IMR-90 (cell line): ENCODE measurements around the gene KIF20B. TPM values are rescaled to one million over a fixed set of nuclear protein-coding genes. Genes with fewer than 3 reads are reported as not detected.

Source experiments
- ATAC-seq: fragments of 200-7000 bp; cut with Tn5 transposase; 2 replicates; pipeline ENCODE4 v1.9.1; 2020; ENCODE audit warnings: low read depth, mild to moderate bottlenecking, moderate library complexity
- BruUV-seq: library from RNA; stranded (reverse); fragments of 400-500 nt; replicated peaks from 2 replicates; lab custom pipeline; 2021; lab: Mats Ljungman, UMichigan
- CTCF ChIA-PET: fragments of 300-600 bp; formaldehyde crosslinking; extraction: SDS; loops from one replicate; lab custom pipeline; 2021; ENCODE audit warnings: antibody characterized with exemption; lab: Yijun Ruan, JAX
- POLR2A ChIA-PET: fragments of 300-600 bp; sonication (Branson Sonifier 250); formaldehyde crosslinking; loops from one replicate; lab custom pipeline; 2022; ENCODE audit warnings: antibody characterized with exemption; ENCODE audit not compliant: unreplicated experiment; lab: Charles Lee
- DNase-seq: peaks from one replicate; pipeline ENCODE4 v3.0.0; 2013
- H2AFZ ChIP-seq: replicated peaks from 2 replicates; pipeline ENCODE3; 2013; ENCODE audit warnings: low read length, mild to moderate bottlenecking; ENCODE audit not compliant: poor library complexity
- H2AK5ac ChIP-seq: 2 replicates; pipeline ENCODE4 v1.6.1; 2013; ENCODE audit warnings: low read depth, low read length, inconsistent platforms
- H2AK9ac ChIP-seq: replicated peaks from 2 replicates; pipeline ENCODE3; 2013; ENCODE audit warnings: mild to moderate bottlenecking, low read depth, low read length, moderate library complexity; ENCODE audit not compliant: poor library complexity
- H2BK120ac ChIP-seq: 2 replicates; pipeline ENCODE4 v1.6.1; 2013; ENCODE audit warnings: low read depth, low read length, inconsistent platforms
- H2BK15ac ChIP-seq: 3 replicates; pipeline ENCODE4 v1.6.1; 2013; ENCODE audit warnings: low read depth, low read length, inconsistent platforms
- H2BK20ac ChIP-seq: 2 replicates; pipeline ENCODE4 v1.6.1; 2013; ENCODE audit warnings: low read depth, mild to moderate bottlenecking, inconsistent platforms, low read length, moderate library complexity
- H2BK5ac ChIP-seq: 2 replicates; pipeline ENCODE4 v1.6.1; 2013; ENCODE audit warnings: mild to moderate bottlenecking, low read depth, low read length, inconsistent platforms; ENCODE audit not compliant: poor library complexity, severe bottlenecking
- H3K14ac ChIP-seq: replicated peaks from 2 replicates; pipeline ENCODE4 v1.6.1; 2013; ENCODE audit warnings: low read depth, low read length, inconsistent platforms
- H3K18ac ChIP-seq: 2 replicates; pipeline ENCODE4 v1.6.1; 2013; ENCODE audit warnings: low read depth, low read length, control low read depth
- H3K23ac ChIP-seq: 2 replicates; pipeline ENCODE4 v1.6.1; 2013; ENCODE audit warnings: low read depth, low read length, inconsistent platforms
- H3K27ac ChIP-seq: 2 replicates; pipeline ENCODE4 v1.5.1; 2013; ENCODE audit warnings: mild to moderate bottlenecking, control low read depth, low read length; ENCODE audit not compliant: insufficient read depth
- H3K27me3 ChIP-seq: 2 replicates; pipeline ENCODE4 v1.6.1; 2013; ENCODE audit warnings: low read length; ENCODE audit not compliant: control insufficient read depth, insufficient read depth
- H3K36me3 ChIP-seq: 2 replicates; pipeline ENCODE4 v1.6.1; 2013; ENCODE audit warnings: low read length, mixed read lengths; ENCODE audit not compliant: control insufficient read depth, insufficient read depth
- H3K4ac ChIP-seq: 2 replicates; pipeline ENCODE4 v1.6.1; 2013; ENCODE audit warnings: low read depth, low read length, inconsistent platforms
- H3K4me1 ChIP-seq: 2 replicates; pipeline ENCODE4 v1.6.1; 2013; ENCODE audit warnings: low read length, mixed read lengths; ENCODE audit not compliant: control insufficient read depth, insufficient read depth
- H3K4me2 ChIP-seq: 2 replicates; pipeline ENCODE4 v1.6.1; 2013; ENCODE audit warnings: low read depth, mild to moderate bottlenecking, control low read depth, low read length, moderate library complexity
- H3K4me3 ChIP-seq: 2 replicates; pipeline ENCODE4 v1.5.1; 2013; ENCODE audit warnings: low read depth, mild to moderate bottlenecking, control low read depth, low read length, moderate library complexity; ENCODE audit not compliant: insufficient read depth
- H3K56ac ChIP-seq: 2 replicates; pipeline ENCODE4 v1.6.1; 2013; ENCODE audit warnings: low read length, inconsistent platforms; ENCODE audit not compliant: insufficient read depth; ENCODE audit errors: extremely low read depth
- H3K79me1 ChIP-seq, 2 experiments: 2 replicates each; pipeline ENCODE4 v1.6.1; 2013; ENCODE audit warnings: low read length in 2 of 2, inconsistent platforms in 1 of 2, low read depth in 1 of 2
- H3K9ac ChIP-seq: 2 replicates; pipeline ENCODE4 v1.6.1; 2013; ENCODE audit warnings: low read depth, low read length, control low read depth
- H3K9me1 ChIP-seq: 2 replicates; pipeline ENCODE4 v1.6.1; 2013; ENCODE audit warnings: low read length, inconsistent platforms; ENCODE audit not compliant: insufficient read depth
- H3K9me3 ChIP-seq: 2 replicates; pipeline ENCODE4 v1.6.1; 2013; ENCODE audit warnings: low read length; ENCODE audit not compliant: control insufficient read depth, insufficient read depth
- H4K20me1 ChIP-seq: 2 replicates; pipeline ENCODE4 v1.6.1; 2013; ENCODE audit warnings: low read length, inconsistent platforms; ENCODE audit not compliant: insufficient read depth
- H4K5ac ChIP-seq: 2 replicates; pipeline ENCODE4 v1.6.1; 2013; ENCODE audit warnings: mild to moderate bottlenecking, low read depth, low read length, control low read depth
- H4K8ac ChIP-seq, 2 experiments: 2 replicates each; pipeline ENCODE4 v1.6.1; 2013; ENCODE audit warnings: low read depth in 2 of 2, low read length in 2 of 2, control low read depth in 1 of 2, inconsistent platforms in 1 of 2
- H4K91ac ChIP-seq: 2 replicates; pipeline ENCODE4 v1.6.1; 2013; ENCODE audit warnings: low read depth, low read length, inconsistent platforms; ENCODE audit not compliant: insufficient read depth
- CHD1 ChIP-seq: IDR thresholded peaks from 2 replicates; pipeline ENCODE4 v1.6.1; 2012; ENCODE audit warnings: low read depth, low read length, improper control_type of control experiment
- FOS ChIP-seq: fragments of 150-350 bp; IDR thresholded peaks from 2 replicates; pipeline ENCODE4 v1.6.1; 2016; ENCODE audit warnings: low read depth, low read length
- MXI1 ChIP-seq: IDR thresholded peaks from 2 replicates; pipeline ENCODE4 v1.6.1; 2012; ENCODE audit warnings: low read depth, mild to moderate bottlenecking, low read length, moderate library complexity, borderline replicate concordance
- NFE2L2 ChIP-seq: fragments of 150-350 bp; IDR thresholded peaks from 2 replicates; pipeline ENCODE4 v1.6.1; 2016; ENCODE audit warnings: low read depth, mild to moderate bottlenecking, low read length
- POLR2A ChIP-seq: IDR thresholded peaks from 2 replicates; pipeline ENCODE4 v1.6.1; 2012; ENCODE audit warnings: mild to moderate bottlenecking, low read depth, low read length
- RCOR1 ChIP-seq: IDR thresholded peaks from 2 replicates; pipeline ENCODE4 v1.6.1; 2012; ENCODE audit warnings: mild to moderate bottlenecking, low read length, improper control_type of control experiment; ENCODE audit not compliant: insufficient replicate concordance
- RFX5 ChIP-seq: IDR thresholded peaks from 2 replicates; pipeline ENCODE4 v1.8.0; 2012; ENCODE audit warnings: low read depth, mild to moderate bottlenecking, low read length, moderate library complexity
- WGBS, 2 experiments: methylation state at CpG; one replicate each; pipeline versions ENCODE4 v1.1.5 to v1.1.7; 2013; ENCODE audit warnings: missing lambda C conversion rate in 2 of 2; ENCODE audit not compliant: insufficient read length in 1 of 2; ENCODE audit errors: extremely low coverage in 2 of 2; 5-methylcytosine and 5-hydroxymethylcytosine counted together
- dilution Hi-C: fragments of 300-500 bp; cut with HindIII; formaldehyde crosslinking; loops from one replicate; pipeline ENCODE4 v1.14.3; 2018; ENCODE audit warnings: low sequenced_read_pairs; ENCODE audit not compliant: unreplicated experiment
- in situ Hi-C: fragments of 300-500 bp; cut with MboI; formaldehyde crosslinking; loops from 3 replicates; pipeline ENCODE4 v1.14.3; 2019; ENCODE audit warnings: low sequenced_read_pairs, inconsistent platforms, mixed read lengths
- intact Hi-C: fragments of 100-400 bp; cut with micrococcal nuclease; formaldehyde crosslinking; loops from 2 replicates; pipeline ENCODE4 v1.10.0; 2022
- polyA plus RNA-seq, 3 experiments: library from polyadenylated mRNA; depleted of rRNA; stranded (reverse); fragments of >200 nt; gene quantifications; 2 replicates each; pipeline ENCODE4 v1.2.3, GENCODE V29; 2012; ENCODE audit warnings: low replicate concordance in 1 of 3
- total RNA-seq: library from RNA; depleted of rRNA; stranded (reverse); fragments of >200 nt; gene quantifications from 2 replicates; pipeline ENCODE4 v1.2.3, GENCODE V29; 2012
- TF ChIP-seq, protein P1 (sequence below): conservative IDR thresholded peaks from 2 replicates; pipeline ENCODE4 v1.5.1; 2012; ENCODE audit warnings: mild to moderate bottlenecking, low read depth, low read length, improper control_type of control experiment

KIF20B gene
- total and polyA plus RNA-seq, 2 of the 4 experiments (the other 2 are of a cell fraction) = 3.1 to 23.5 TPM

DNA sequence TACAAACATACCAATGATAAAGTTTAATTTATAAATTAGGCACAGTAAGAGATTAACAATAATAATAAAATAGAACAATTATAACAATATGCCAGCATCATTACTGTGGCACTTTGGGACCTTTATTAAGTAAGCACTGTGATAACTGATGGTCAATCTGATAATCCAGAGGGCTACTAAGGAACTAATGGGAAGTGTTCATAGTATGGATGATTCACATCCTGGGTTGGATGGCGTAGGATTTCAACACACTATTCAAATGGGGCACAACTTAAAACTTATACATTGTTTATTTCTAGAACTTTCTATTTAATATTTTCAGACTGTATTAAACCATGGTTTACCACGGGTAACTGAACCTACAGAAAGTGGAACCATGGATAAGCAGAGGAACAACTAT, 90.8 kb downstream of the KIF20B start:
- CTCF ChIA-PET = no interaction called here
- no peak overlapping the region for H2AK5ac ChIP-seq
- ATAC-seq (no peak), DNase-seq (peak; percentile 4)
- H4K5ac ChIP-seq = no peak overlapping the region
- no peak for TF ChIP-seq CHD1
- TF ChIP-seq, protein P1, sequence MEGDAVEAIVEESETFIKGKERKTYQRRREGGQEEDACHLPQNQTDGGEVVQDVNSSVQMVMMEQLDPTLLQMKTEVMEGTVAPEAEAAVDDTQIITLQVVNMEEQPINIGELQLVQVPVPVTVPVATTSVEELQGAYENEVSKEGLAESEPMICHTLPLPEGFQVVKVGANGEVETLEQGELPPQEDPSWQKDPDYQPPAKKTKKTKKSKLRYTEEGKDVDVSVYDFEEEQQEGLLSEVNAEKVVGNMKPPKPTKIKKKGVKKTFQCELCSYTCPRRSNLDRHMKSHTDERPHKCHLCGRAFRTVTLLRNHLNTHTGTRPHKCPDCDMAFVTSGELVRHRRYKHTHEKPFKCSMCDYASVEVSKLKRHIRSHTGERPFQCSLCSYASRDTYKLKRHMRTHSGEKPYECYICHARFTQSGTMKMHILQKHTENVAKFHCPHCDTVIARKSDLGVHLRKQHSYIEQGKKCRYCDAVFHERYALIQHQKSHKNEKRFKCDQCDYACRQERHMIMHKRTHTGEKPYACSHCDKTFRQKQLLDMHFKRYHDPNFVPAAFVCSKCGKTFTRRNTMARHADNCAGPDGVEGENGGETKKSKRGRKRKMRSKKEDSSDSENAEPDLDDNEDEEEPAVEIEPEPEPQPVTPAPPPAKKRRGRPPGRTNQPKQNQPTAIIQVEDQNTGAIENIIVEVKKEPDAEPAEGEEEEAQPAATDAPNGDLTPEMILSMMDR = no peak
- no peak for TF ChIP-seq NFE2L2
- no peak for TF ChIP-seq RCOR1
- no peak for TF ChIP-seq MXI1
- TF ChIP-seq FOS = no peak
- TF ChIP-seq POLR2A = no peak
- no peak for TF ChIP-seq RFX5
- H4K91ac ChIP-seq = no peak overlapping the region
- H3K23ac ChIP-seq = no peak overlapping the region
- H3K27ac ChIP-seq = no peak overlapping the region
- no peaks in the 10 kb centered on the region for H4K20me1 ChIP-seq
- no peak overlapping the region for H3K14ac ChIP-seq
- no peak overlapping the region for H3K4me2 ChIP-seq
- WGBS, 2 experiments = no CpG with 5 or more reads among the region's 2 CpGs
- H3K27me3 ChIP-seq = no peaks in the 10 kb centered on the region
- no peaks in the 10 kb centered on the region for H3K4me1 ChIP-seq
- H3K79me1 ChIP-seq = no peaks in the 10 kb centered on the region
- H2BK120ac ChIP-seq = no peak overlapping the region
- no peaks in the 10 kb centered on the region for H3K9me3 ChIP-seq
- no peak overlapping the region for H2AK9ac ChIP-seq
- H3K36me3 ChIP-seq = no peaks in the 10 kb centered on the region
- H3K4me3 ChIP-seq = no peak overlapping the region
- H3K18ac ChIP-seq = no peak overlapping the region
- dilution Hi-C loops = no loop called here
- no peak overlapping the region for H2BK5ac ChIP-seq
- no peak overlapping the region for H2AFZ ChIP-seq
- H2BK20ac ChIP-seq = no peak overlapping the region
- in situ Hi-C loops = loop anchor here (5.0 to 10.0 kb wide), 3 partner anchors 805 to 1073 kb away; no protein-coding TSS in a partner anchor
- H3K4ac ChIP-seq = no peak overlapping the region
- H4K8ac ChIP-seq = no peak overlapping the region
- no peak overlapping the region for H3K9ac ChIP-seq
- no peak overlapping the region for H3K56ac ChIP-seq
- intact Hi-C loops = loop anchor here (2.0 to 10.0 kb wide), 3 partner anchors 163 to 863 kb away; no protein-coding TSS in a partner anchor
- no peak overlapping the region for H2BK15ac ChIP-seq
- BruUV-seq = no TSS peak
- POLR2A ChIA-PET = no interaction called here
- H3K9me1 ChIP-seq = 0 out of 2 replicates have a peak, but pooled peaks cover 4% of the 10 kb centered on the region
